LoVo (cell line): Measurements from ENCODE around the gene KCNQ1.

Source experiments
- DNase-seq: peaks from one replicate; pipeline ENCODE4 v3.0.0-alpha.2; 2016; ENCODE audit warnings: low spot score

The KCNQ1 gene

GRCh38 chr11:2459796-2460531 is 15.2 kb downstream of the KCNQ1 start:
- no peak for DNase-seq

DNA sequence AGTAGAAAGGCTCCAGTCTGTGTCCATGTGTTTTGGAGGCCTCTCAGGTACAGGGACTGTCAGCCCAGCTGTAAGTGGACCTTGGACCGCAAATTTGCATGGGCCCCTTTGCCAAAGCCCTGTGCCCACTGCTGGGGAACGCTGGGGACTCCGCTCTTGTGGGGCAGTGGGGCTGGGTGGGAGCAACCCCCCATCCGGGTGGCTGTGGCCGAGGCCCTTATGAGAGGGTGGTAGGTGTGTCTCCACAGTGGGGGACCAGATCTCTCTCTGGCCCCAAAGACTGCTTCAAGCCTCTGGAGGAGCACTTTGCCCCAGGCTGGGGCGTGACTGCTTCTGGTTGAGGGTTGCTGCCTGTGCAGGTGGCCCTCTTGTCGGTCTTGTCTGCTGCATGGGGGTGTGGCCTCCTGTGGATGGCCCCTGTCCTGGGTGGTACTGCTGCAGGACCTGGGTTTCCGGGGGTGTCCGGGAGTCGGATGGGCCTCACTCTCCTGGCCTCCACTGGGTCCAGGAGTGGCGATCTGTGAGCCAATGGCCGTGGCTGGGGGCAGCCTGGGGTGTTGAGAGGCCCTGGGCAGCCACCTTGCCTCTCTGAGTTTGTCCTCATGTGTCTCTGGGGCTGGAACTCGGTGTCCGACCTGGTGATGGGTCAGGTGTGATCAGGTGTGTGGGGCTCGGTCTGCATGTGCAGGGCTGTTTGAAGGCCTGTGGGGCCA is 15.9 kb downstream of the KCNQ1 start:
- no peak for DNase-seq

DNA sequence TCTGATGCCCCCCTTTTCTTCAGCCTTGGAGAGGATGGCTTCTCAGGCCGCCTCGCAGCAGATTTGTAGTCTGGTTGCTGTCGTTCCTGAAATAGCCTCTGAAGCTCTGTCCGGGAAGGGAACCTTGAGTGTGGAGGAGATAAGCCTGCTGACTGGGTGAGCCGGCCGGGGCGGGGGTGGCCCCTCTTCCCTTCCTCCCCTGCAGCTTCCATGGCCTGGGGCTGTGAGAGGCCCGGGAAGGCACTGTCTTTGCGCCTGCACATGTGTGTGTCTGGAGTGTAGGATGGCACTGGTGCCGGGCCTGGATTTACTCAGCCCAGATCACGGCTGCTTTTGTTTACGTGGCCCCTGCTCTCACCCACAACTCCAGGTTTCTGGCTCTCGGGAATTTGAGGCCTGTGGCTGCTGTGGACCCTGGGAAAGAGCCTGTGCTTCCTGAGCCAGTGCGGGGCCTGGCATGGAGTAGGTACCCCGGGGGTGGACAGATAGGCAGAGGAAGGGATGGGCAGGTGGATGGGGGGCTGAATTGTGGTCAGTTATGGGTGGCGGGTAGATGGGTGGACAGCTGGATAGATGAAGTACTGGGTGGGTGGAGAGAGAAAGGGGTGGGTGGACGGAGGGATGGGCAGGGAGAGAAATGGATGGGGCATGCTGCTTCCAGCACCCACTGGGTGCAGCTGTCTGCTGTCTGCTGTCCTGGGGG is 16.6 kb downstream of the KCNQ1 start:
- no peak for DNase-seq

DNA sequence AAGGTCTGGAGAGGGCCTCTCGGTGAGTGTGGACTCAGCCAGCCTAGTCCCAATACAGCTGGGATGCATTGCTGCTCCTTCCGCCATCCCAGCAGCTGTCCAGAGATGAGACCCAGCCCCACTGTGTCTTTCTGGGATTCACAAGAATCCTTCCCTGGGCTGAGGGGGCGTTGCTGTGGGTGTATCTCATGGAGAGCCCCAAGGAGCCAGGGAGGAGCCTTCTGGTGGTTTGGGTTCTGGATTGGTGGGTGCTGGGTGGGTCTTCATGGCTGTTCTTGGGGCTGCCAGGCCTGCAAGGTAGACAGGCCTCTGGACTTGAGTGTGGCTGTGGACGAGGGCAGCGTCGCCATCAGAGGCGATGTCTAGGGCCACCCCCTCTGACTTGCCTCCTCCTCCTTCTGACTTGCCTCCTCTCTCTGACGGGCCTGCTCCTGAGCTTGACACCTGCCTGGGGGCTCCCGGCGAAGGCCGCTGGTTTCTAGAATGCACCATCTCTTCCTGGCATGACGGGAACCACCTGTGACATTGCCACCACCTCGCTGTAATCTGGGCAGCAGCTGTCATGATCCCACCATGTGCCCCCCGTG is 17.2 kb downstream of the KCNQ1 start:
- no peak for DNase-seq

DNA sequence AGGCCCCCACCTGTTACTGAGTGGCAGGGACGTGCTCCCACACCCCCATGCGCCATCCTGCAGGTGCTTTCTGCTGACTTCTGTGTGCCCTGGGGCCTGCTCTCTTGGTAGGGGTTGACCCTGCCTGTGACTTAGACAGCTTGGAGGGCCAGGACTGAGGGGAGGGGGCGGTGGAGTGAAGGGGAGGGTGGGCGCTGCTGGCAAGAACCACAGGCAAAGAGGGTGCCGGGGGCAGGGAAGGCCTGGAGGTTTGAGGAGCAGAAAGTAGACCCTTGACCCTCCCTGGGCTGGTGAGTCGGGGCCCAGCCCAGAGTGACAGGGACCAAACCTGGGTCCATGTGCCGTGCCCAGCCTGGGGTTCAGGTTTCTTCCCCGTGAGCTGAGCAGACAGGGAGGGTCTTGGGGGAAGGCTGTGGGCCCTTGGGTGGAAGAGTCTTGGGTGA is 17.8 kb downstream of the KCNQ1 start:
- DNase-seq, result no peak

DNA sequence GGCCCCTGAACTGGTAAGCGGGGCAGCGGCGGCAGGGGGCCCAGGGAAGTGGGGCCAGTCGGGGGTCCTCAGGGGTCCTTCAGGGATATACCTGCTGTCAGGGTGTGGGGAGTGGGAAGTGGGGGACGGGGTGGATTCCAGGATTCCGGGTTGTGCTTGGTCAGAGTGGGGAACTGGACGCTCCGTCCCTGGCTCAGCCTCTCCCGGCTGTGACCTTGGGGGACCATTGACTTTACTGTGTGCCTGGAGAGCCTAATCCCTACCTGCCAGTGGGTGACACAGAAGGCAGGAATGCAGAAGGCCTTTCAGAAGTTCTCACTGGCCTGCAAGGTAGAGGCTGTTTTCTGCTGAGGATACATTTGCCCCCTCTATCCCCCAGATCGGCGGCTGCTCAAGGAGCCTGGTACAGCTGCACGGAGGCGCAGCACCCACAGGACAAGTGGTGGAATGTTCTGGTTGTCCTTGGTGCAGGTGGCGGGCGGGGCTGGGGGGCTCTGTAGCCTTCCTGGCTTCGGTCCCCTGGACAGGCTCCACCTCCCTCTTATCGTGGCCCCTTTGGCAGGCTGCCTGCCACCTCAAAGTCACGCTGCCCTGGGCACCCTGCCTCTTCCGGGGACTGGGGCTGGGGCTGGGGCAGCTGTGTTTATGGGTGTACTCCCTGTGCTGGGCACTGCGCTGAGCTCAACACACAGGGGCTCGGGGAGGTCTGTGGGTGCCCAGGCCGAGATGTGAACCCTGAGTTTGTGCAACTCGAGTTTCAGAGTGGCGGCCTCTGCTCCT is 18.4 kb downstream of the KCNQ1 start:
- DNase-seq, result peak; percentile 53

DNA sequence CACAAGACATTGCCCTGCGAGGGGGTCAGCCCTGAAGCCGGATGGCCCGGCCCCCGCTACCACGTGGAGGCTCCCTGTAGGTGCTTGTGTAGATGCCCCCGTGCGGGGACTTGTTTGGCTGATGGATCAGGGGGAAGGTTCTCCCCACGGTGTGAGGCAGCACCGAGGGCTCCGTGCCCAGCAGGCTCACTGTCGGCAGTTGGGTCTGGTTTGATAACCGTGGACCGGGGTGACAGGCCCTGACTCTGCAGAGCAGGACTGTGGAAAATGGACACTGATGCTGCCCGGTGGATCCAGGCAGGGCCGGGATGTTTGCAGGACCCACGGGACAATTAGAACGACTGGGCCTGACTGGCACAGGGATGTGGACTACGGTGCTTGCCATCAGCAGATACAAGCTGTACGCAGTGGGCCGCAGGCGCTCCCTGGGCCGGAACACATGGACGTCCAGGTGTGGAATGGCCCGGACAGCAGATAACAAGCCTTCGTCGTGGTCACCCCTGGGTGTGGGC is 19.0 kb downstream of the KCNQ1 start:
- DNase-seq, result no peak

DNA sequence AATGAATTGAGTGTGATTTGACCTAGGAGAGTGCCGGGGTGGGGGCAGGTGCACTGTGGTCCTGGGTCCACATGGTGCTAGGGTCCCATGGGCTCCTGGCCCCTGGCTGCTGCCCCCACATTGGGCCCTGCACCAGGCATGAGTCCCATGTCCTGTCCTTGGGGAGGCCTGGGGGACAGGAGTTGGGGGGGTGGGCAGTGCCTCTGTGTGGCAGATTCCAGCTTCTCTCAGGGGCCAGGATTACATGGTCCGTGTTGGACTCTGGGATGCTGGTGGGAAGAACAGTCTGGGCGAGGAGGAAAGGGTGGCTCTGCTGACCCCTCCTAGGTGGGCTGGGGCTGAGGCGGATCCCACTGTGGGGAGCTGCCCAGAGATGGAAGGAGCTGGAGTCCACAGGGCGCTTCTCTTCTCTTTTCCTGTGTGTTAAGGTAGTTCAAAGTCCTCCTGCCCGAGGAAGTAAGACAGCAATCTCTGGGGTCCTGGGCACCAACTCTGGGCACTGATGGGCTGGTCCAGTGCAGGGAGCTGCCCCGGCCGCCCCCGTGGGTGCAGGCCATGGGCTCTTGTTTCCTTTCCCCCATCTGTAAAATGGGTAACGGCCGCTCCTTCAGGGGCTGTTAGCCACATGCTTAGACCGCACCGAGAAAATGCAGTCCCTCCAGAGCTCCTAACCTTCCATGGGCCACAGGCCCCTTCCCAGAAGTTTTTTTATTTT is 19.8 kb downstream of the KCNQ1 start:
- no peak for DNase-seq

- DNase-seq, result no peak
Observed at GRCh38 chr11:2465202-2466068, 20.6 kb downstream of the KCNQ1 start.

- DNase-seq, result no peak
Observed at GRCh38 chr11:2466069-2466801, 21.4 kb downstream of the KCNQ1 start.

DNA sequence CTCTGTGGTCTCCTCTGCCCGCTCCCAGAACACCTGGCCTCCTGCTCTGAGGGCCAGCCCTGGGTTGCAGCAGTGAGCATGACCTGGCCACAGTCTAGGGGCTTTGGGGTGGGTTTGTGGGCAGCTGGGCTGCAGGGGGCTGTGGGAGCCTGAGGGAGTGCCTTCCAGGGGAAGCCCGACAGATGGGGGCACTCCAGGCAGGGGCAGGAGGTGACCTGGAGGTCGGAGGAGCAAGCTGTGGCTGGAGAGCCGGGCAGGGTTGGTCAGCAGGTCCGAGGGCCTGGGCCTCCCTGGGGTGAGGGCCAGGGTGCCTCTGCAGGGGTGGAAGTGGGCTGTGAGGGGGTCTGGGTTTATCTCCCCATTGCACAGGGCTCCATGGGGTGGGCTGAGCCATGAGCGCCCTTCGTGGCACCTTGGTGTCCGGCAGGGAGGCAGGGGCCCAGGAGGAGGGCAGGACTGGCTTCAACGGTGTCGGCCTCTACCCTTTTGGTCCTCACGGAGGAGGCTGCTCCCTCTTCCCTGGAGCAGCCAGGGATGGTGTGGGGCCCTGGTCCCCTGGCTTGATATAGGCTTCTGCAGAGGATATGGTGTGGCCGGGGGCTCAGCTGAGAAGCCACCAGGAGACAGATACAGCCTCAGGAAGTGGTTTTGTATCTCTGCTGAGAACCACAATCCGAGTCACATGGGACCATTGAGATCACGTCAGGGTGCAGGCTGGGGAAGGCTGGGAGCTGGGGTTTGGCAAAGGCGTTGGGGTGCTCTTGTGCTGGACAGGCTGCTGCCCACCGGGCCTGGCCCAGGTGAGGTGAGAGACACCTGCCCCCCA is 22.3 kb downstream of the KCNQ1 start:
- no peak for DNase-seq

- no peak for DNase-seq
Observed at GRCh38 chr11:2467695-2468055, 22.9 kb downstream of the KCNQ1 start.

- no peak for DNase-seq
Observed at GRCh38 chr11:2468363-2469235, 23.8 kb downstream of the KCNQ1 start.

DNA sequence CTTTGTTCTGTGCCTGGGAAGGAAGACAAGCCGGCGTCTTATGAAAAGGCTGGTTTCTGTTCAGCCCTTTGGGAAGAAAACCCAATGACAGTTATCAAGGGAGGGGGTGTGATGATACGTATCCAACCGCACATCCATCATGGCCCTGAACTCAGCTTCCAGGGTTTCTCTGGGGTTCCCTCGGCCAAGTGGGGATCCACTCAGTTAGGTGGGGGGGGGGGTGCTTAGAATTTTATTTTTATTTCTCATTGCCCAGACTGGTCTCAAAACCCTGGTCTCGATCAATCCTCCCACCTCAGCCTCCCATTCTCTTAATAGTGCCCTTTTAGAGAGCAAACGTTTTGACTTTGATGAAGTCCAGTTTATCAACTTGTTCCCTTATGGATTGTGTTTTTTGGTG is 25.7 kb downstream of the KCNQ1 start:
- DNase-seq, result no peak

DNA sequence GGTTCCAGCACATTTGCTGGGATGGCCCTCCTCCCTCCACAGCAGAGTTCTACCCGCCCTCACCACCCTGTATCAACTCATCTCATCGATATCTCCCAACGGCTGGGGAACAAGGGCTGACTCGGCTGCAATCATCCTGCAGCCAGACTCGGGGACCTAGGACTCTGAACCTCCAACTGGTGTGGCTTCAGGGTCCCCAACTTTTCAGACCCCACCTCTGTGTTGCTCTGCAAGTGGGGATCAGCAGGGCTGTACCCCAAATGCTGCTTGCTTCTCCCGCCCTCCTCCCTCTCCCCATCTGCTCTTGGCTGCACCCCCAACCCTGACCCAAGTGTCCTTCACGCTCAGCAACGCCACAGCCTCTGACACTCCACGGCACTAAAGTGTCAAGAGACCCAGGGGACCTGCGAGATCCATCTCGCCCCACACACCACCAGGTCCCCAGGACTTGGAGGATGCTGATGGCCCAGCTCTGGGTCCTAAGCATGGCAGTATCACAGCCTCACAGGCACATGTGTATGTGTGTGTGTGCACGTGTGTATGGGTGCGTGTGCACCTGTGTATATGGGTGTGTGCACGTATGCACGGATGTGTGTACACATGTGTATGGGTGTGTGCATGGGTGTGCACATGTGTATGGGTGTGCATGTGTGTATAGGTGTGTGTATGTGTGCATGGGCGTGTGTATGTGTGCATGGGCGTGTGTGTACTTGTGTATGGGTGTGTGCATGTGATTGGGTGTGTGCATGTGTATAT is 26.4 kb downstream of the KCNQ1 start:
- no peak for DNase-seq

DNA sequence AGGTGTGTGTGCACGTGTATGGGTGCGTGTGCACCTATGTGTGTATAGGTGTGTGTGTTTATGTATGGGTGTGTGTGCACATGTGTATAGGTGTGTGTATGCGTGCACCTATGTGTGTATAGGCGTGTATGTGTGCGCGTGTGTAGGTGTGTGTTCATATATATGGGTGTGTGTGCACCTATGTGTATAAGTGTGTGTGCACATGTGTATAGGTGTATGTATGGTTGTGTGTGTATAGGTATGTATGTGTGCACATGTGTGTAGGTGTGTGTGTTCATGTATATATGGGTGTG is 26.9 kb downstream of the KCNQ1 start:
- no peak for DNase-seq
